Activated CD4-positive, alpha-beta T cell treated with anti-CD3 and anti-CD28 coated beads, Interleukin-2, amount 50 U/mL, for 24 hours (primary cell): ENCODE measurements around the gene ARL8A.
"Not testable (repeated sequence)": the region's sequence is repeated elsewhere in the genome, so short reads cannot be mapped to it uniquely, and the experiment has no call there.

ENCODE experiments used
- DNase-seq, 2 donors: peaks; one replicate each; pipeline ENCODE4 v3.0.0-alpha.2; 2020; ENCODE audit warnings: low read depth in 1 of 2, low spot score in 1 of 2

The ARL8A gene

DNA sequence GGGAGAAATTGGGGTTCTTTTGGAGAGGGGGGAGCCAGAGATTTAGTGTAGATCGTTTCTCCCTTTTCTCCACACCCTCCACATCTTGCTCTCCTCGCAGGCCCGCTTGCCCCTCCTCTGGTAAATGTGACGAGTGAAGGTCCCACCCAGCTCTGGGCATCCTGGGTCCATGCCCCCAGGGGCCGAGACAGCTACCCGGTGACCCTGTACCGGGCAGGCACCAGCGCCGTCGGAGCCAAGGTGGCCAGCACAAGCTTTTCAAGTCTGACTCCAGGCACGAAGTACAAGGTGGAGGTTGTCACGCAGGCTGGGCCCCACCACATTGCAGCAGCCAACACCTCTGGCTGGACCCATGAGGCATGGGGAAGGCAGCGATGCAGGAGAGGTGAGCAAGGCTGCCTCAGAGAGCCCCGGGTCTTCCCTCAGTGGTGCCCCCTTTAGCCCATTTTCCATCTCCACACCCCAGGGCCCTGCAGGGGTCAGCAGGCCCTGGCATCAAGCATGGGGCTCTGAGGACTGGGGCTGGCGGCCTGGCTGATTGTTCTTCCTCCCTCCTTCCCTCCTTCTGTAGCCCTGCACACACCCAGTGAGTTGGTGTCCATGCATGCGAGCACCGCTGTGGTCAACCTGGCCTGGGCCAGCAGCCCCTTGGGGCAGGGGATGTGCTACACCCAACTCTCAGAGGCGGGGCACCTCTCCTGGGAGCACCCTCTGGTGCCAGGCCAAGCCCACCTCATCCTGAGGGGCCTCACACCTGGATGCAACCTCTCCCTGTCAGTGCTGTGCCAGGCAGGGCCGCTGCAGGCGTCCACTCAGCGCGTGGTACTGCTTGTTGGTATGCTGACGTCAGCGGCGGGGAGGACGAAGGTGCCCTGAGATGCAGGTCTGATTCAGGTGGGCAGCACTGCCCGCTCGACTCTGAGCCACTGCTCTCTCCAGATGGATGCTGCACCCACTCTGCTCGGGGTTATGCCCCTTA, 32.7 kb upstream of the ARL8A start:
- DNase-seq = no peak

DNA sequence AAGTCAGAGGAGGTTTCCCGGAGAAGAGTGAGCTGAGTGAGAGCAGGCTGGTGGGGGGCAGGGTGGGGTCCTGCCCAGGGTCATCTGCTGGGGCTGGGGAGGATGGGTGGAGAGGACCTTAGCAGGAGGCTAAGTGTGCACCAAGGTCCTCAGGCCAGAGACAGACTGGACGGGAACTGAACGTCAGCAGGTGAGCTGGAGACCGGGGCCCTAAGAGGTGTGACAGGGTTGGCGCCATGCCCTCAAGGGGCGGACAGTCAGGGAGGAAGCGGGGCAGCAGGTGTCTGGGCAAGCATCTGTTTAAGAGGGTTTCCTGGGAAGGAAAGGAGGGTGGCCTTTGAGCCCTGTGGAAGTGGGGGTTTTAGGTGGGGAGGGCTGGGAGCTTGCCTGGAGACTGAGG, 29.5 kb upstream of the ARL8A start:
- DNase-seq = no peak

DNA sequence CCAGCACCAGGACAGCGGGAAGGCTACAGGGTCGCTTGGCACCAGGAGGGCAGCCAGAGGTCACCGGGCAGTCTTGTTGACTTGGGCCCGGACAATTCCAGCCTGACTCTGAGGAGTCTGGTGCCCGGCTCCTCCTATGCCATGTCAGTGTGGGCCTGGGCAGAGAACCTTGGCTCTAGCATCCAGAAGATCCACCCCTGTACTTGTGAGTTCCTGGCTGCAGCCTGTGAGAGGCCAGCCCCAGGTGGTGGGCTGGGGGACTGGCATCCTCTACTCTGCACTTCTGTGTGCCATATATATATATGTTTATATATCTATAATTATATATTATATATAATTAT, 27.4 kb upstream of the ARL8A start:
- no peak for DNase-seq

DNA sequence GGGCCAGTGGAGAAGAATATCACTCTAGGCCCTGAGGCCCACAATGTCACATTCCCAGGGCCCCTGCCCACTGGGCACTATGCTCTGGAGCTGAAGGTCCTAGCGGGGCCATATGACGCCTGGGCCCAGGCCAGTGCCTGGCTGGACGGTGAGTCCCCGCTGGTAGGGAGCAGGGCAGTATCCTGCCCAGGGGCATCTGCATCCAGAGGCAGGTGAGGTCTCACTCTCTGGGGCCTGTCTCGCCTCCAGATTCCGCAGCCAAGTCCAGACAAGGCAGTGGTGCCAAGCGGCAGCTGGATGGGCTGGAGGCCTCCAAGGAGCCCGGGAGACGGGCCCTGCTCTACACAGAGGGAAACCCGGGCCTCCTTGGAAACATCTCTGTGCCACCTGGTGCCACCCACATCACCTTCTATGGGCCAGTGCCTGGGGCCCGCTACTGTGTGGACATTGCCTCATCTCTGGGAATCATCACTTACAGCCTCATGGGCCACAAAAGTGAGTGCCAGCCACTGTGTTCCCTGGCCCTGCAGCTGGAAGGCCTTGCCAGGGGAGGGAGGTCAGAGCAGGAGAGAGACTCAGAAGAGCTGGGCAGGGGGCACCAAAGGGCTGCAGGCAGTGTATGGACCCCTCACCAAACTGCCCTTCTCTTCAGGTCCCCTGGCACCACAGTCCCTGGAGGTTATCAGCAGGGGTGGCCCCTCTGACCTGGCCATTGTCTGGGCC, 26.9 kb upstream of the ARL8A start:
- no peak for DNase-seq

DNA sequence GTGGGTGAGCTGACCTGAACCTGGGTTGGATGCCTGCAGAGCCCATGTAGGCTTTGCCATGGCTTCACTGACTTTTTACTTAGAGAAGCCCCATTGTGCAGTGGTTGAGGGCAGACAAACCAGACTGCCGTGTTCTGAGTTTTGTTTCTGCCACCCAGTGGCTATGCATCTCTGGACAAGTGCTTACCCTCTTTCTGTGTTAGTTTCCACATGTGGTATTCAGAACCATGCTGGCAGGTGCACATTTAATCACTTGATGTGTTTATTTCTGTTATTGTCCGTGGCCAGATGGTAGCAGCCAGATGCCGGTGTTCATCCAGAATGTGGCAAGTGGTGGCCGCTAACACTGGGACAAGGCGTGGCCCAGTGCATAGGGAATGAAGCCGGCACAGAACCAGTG, 26.2 kb upstream of the ARL8A start:
- no peak for DNase-seq

DNA sequence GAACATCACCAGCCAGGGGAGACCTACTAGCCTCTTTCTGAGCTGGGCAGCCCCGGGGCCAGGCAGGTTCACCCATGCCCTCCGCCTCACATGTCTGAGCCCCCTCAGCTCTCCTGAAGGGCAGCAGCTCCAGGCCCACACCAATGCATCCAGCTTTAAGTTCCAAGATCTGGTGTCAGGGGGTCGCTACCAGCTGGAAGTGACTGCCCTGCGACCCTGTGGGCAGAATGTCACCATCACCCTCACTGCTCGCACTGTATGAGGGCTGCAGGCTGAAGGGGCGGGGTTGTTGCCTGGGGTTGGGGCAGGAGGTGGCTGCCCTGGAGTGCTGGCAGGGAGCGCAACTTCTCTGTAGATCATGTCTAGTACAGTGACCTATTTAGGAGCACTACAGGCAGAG, 24.3 kb upstream of the ARL8A start:
- no peak for DNase-seq

DNA sequence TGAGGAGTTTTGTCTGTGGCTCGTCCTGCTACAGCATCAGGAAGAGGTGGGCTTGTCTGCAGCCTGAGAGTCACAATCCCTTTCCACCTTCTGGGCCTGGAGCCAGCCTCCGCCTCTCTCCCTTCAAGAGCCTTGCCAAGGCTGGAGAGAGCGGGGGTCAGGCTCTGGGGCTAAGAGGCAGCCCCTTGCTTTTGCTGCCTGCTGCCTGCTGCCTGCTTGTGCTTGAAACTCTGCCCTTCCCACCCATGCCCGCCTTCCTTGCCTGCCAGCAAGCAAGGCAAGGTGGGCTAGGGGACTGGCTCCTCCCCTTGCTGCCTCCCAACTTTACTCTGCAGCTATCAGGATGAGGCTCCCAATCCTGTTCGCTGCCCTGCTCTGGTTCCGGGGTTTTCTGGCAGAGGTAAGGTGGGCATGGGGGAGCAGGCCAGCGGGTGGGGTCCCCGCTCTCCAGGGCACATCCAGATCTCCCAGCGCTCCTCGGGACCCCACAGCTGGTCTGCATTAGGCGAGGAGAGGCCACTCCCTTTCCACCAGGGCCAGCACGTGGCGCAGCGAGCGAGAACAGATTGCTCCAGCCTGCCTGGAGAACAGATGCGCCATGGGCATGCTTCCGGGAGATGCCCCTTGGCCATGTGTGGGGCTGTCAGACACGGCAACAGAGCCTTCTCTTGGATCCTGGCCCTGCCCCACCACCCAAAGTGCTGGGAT, 23.3 kb upstream of the ARL8A start:
- no peak for DNase-seq

DNA sequence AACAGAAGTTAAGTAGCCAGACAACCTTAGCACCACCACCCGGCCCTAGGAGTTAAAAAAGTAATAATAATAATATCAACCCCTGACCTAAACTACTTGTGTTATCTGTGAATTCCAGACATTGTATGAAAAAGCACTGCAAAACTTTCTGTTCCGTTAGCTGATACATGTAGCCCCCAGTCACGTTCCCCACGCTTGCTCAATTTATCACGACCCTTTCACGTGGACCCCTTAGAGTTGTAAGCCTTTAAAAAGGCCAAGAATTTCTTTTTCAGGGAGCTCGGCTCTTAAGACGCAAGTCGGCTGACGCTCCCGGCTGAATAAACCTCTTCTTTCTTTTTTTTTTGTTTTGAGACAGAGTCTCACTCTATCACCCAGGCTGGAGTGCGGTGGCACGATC, 22.5 kb upstream of the ARL8A start:
- DNase-seq = not testable (repeated sequence)

DNA sequence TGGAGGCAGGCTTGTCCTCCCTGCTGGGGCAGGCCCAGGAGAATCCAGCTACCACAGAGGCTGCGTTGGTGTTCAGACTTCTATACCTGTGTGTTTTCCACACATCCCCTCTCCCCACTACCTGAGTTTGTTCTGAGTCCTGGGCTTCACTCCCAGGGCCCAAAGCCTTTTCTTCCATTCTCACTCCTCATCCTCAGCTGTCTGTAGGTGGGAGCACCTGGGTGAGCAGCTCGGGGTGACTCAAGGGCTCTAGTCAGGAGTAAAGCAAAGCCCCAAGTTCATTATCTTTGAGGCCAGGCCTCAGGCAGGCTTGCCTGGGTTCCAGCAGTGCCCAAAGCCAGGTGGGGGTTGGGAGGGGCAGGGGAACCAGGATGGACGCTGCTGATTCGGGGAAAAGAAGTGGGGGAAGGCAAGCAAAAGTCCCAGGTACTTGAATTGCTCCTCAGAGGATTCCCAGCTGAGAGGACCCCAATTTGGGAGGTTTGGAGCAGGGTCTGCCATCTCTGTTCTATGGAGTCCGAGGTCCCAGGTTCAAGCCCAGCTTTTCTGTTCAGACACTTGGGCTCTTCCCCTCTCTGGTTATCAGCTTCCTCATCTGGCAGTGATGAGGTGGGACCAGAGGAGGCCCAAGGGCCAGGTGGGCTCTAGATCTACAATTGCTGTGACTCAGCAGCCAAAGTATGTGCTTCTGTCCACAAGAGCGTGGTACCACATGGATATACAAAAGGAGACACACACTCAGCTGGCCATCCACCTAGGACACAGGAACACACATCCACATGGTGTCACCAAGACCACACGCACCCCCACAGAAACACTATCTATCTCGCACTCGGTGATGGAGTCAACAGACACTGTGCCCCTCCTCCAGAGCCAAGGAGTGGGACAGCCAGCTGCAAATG, 21.7 kb upstream of the ARL8A start:
- DNase-seq = no peak

DNA sequence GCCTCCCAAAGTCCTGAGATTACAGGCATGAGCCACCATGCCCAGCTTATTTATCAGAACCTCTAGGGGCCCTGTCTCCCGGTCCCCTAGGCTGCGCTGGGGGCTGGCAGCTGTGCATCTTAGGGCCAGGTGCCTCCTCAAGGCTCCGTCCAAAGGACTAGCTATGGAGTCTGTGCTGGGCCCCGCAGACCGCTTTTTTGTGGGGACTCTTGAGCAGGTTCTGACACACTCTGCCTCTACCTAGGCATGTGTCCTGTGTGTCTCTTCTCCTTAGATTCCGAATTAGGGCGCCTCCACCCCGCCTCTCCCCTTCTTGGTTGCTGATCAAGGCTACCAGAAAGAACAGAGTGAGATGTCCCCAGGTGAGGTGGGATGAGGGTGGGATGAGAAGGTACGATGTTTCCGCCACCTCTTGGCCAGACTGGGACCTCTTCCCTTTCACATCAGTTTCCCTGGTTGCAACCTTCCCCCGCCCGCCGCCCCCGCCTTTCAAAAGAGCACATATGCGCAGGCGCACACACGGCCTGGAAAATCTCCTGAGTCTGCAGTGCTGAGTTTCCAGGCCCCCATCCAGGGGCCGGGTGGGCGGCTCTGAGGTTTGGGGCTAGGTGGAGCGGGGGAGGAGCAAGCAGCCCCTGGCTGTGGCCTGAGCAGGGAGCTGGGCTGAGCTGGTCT, 20.9 kb upstream of the ARL8A start:
- no peak for DNase-seq

DNA sequence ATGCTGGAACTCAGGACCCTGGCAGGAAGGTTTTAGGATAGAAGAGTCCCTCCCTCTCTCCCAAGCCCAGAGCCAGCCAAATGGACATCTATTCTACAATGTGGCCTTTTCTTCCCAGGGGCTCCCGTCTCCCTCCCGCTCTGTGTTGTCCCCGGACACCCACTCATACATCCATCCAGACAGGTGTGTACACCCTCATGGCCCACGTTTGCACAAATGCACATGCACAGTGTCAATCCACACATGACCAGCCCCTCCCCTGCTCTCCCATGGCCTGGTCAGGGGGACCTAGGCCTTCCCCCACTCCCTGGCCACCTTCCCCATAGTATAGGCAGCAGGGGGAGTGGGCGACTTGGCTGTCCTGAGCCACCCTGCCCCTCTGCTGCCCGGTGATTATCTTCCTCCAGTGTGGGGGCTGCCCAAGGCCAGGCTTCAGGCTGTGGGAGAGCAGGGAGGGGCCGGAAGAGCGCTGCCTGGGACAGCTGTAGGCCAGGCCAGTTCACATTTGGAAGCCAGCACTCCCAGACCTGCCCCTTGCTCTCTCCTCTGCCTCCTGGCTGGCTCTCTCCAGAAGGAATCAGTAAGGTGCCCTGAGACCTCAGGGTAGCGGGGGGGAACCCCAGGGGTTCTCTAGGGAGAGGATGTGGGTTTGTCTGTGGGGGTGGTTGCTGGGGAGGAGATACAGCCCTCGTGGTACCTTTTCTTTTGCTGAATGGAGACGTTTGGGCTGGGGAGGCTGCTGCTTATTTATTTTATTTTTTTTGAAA, 19.9 kb upstream of the ARL8A start:
- no peak for DNase-seq

DNA sequence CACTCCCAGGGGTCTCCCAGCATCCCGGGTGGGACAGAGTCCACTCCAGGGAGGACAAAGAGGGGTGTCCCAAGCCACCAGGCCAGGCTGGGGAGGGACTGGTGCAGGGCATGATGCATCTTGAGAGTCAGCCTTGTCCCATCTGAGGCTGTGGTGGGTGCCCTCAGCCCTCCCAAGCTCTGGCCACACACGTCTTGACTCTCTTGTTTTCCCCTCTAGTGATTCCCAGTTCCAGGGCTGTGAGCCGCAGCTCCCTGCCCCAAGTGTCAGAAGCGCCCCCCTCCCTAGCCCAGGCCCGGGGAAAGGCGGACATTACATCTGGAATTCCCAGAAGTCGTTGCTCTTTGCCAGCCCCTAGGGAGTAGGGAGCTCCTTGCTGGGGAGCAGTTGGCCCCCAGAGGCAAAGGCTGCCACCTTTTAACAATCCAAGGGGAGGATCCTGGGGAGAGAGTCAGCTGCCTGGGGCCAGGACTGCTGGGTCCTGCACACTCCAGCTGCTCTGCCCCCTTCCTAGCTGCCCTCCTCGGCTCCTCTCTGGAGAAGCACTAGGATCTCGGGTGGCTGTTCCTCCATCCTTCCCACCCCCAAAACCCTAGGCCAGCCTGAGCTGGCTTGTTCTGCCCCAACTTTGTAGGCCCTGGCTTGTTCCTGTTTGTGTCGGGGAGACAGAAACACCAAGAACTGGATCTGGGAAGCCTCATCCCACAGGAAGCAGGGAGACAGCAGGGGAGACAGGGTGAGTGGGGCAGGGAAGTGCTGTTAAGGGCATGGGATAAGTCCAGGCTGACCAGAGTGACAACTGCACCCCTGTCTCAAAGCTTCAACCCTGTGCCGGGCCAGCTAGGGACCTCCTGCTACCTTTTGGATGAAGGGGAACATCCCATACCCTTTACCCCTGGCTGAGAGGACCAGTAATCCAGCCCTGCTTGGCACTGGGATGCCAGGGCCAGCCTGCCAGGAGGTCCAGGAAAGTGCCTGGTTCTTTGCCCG, 19.0 kb upstream of the ARL8A start:
- DNase-seq = no peak

DNA sequence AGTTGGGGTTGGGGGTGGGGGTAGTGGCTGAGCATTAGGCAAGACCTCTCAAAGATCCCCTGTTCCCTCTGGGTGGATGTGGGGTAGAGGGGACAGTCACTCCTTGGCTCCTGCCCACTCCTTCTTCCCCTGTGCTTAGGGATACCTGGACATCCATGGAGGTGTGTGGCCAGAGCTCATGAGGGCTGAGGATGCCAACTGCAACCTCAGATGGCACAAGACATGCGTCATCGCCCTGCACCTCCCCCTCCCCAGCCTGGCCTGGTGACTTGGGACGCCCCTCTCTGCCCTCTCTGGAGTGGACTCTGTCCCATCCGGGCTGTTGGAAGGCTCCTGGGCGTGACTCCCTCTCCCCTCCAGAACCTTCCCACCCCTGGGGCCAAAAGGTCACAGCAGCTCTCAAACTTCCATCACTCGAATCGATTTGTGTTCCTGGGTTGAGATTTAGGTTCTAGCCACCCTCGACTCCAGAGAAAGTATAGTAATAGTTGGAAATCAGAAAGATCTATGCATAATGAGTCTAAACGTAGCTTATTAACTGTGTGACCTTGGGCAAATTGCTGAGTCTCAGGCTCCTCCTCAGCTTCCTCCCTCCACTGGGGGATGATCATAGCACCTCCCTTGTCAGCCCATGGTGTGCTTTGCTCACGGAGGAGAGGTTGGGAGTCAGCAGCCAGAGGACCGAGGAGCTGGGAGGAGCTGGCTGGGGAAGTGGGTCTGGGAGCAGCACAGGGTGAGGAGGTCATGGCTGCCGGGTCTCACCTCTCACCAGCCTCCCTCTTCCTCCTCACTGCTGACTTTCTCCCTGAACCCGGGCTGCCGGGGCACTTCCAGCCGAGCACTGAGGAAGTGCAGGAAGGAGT, 18.1 kb upstream of the ARL8A start:
- no peak for DNase-seq

DNA sequence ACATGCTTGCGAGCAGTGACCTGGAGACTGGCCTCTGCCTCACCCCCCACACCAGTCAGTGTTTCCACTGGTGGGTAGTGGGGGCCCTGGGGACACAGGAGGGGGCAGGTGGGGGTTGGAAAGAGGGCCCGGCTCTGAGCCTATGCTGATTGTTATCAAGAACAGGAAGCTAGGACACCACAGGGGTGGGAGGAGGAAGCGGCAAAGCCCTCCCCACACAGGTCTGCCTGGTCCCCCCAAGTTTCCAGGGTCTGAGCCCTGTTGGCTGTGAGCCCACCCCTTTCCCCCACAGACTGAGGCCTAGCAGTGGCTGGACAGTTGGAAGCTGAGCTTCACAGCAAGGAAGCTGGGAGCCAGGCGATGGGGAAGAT, 17.5 kb upstream of the ARL8A start:
- no peak for DNase-seq

DNA sequence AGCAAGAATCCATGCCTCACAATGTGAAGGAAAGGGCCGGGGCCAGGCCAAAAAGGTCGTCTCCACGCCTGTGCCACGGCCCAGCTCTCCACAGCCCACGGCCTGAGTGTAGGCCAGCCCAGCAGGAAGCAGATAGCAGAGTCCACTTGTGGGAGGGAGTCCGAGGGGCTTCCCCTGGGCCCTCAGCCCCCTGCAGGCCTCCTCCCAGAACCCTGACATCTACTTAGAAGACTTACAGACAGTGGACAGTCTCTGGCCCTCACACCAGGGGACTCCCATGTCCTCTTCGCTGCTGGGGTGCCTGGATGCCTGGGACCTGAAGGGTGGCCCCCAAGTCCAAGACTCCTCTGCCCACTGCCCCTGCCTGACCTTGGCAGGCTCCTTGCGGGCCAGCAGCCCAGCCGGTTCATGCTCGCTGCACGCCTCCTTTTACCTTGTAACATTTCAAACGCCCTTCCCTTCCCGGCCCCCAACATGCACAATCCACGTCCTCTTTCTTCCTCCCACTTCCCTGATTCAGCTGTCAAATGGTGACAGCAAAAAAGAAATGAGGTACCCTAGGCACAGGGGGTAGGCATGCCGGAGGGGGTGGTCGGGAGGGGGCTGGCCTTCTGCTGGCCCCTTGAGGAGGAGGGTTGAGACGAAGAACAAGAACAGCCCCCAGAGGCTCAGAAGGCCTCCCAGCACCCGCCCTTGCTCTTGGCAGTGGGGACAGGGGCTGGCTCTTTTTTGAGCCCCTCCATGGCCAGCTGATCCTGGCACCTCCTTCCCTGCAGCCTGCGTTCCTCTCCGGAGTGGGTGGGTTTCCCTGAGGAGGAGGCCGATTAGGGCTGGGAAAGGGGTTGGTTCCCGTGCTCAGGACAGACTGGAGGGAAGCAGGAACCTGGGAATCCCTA, 16.9 kb upstream of the ARL8A start:
- no peak for DNase-seq

DNA sequence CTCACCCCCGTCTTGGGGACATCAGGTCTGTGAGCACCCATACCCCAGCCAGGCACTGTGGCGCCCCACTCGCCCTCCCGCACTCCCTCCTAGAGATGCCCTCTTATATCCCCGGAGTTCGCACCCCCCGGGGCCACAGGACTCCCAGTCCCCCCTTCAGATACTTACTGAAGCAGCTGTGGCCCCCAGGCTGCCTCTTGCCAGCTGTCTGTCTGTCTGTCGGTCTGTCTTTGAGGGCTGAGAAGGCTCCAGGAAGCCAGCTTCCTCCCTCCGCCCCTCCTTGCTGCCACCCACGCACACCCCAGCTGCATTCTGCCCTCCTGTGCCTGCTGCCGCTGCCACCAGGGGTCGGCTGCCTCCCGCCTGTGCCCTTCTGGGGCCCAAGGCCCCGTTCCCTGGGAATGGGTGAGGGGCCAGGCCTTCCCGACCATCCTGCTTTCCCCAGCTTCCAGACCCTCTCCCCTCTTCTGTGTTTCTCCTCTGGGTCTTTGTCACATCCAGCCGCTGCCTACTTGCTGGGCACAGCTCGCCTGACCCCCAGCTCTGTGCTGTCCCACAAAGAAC, 15.9 kb upstream of the ARL8A start, which contains the start of gene PTPN7:
Gene PTPN7 (minus strand): TSS at position 226 of the 564 bp plus-strand sequence. CDS start 1,200 bp downstream, outside the sequence.
- peak; percentile 73 to 83 for DNase-seq
